T47D (cell line): ENCODE measurements around the gene ULBP1.
"Not testable (repeated sequence)": the region's sequence is repeated elsewhere in the genome, so short reads cannot be mapped to it uniquely, and the experiment has no call there.

Experiments
- DNase-seq, 2 experiments: peaks; one replicate each; pipeline versions ENCODE4 v3.0.0 to v3.0.0-alpha.2; 2011 to 2012; ENCODE audit warnings: low read depth in 1 of 2, low spot score in 1 of 2
- JUND ChIP-seq: IDR thresholded peaks from 2 replicates; pipeline ENCODE4 v1.6.1; 2012; ENCODE audit warnings: low read depth
- in situ Hi-C: cut with HindIII; loops from 2 replicates; pipeline ENCODE4 v1.10.0; 2016; ENCODE audit warnings: low sequenced_read_pairs, low pct_unique_long_range_greater_than_20kb

ULBP1 gene

DNA sequence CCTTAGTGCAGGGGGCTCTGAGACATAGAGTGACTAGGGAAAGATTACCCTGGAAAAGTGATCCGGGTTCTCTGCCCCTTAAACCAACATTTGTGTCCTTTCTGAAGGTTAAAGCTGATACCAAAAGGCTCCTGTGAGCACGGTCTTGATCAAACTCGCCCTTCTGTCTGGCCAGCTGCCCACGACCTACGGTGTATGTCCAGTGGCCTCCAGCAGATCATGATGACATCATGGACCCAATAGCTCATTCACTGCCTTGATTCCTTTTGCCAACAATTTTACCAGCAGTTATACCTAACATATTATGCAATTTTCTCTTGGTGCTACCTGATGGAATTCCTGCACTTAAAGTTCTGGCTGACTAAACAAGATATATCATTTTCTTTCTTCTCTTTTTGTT, 15.1 kb upstream of the ULBP1 start:
- in situ Hi-C loops, result no loop called here
- DNase-seq, result no peak
- no peak for TF ChIP-seq JUND

DNA sequence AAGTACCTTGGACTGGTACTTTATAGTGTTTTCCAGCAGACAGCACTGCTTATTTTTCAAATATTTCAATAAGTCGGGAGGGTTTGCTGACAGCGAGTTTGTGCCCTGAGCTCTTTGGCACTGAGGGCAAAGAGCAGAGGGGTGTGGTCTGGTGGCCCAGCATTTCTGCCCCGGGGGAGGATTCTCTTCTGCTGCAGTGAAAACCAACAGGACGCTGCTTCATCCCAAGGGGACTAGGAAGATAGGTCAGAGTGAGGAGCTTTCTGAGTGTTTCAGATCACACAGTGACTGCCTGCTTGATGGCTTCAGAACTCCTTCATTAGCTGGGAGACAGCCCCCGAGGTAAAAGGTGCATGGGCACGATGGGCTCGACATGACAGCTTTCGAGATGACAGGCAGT, 13.3 kb upstream of the ULBP1 start:
- TF ChIP-seq JUND, result no peak
- DNase-seq, result no peak
- in situ Hi-C loops, result no loop called here

DNA sequence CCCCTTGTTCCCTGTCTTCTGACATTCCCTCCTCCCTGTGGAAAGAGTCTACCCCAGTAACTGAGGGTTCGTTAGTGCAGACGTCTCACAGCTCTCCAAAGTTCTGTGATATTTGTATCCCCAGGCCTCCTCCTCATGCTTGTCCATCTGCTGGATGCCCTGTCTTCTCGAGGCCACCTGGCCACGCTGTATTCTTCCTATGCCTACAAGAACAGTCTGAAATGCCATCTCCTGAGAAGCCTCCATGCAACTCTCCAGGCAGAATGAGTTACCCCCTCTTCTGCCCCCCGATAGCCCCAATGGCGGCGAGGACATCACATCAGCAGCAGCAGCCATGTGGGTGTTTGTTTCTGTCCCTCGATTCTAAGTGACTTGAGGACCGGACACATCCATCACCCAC, 12.6 kb upstream of the ULBP1 start:
- in situ Hi-C loops, result no loop called here
- no peak for TF ChIP-seq JUND
- no peak for DNase-seq

GRCh38 chr6:149951626-149952025, 12.1 kb upstream of the ULBP1 start:
- in situ Hi-C loops, result no loop called here
- DNase-seq, result no peak
- no peak for TF ChIP-seq JUND

GRCh38 chr6:149953390-149953789, 10.4 kb upstream of the ULBP1 start:
- in situ Hi-C loops, DNase-seq: not testable (repeated sequence)

DNA sequence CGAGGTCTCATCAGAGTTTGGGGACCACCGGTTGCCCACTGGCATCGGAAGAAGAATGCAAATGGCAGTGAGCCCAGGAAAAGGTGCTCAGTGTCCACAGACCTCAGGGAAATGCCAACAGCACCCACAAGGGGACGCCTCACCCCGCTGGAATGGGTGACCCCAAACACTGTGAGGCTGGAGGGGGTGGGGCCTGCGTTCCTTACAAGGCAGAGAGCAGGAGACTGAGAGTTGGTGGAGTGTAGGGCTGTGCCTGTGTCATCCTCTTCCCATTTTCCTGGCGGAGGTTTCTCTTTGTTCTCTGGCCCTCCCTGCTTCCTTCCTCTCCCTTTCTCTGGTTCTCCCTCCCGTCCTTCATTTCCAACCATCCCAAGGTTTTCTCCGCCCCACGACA, 9.8 kb upstream of the ULBP1 start:
- in situ Hi-C loops, DNase-seq: not testable (repeated sequence)

GRCh38 chr6:149954328-149954983, 9.3 kb upstream of the ULBP1 start:
- in situ Hi-C loops, DNase-seq: not testable (repeated sequence)

DNA sequence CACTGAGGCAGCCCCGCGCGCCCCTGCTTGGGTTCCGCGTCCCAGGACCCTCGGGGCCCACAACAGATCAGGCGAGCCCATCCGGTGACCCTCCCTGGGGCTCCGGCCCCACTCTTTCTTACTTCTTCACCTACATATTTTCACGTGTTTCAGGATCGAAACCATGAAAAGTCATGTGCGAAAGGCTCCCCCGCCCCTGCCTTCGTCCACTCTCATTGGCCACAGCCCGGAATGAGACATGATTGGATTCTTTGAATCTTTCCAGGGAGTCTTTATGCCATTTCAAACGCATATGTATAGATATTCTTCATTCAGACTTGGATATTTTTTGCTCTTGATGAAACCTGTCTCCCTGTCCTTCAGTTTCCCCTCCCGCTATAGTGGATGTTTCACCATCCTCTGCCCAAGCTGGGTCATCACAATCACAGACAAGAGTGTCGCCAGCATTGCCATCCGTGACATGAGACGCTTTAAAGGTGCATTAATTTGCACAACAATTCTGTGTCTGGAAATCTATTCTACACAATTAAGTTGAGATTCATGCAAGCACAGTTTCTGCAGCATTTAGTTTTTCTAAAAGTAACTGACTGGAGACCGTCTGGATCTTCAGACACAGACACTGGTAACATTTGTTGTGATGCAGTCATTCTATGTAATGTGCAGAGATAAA, 8.6 kb upstream of the ULBP1 start:
- DNase-seq, in situ Hi-C loops: not testable (repeated sequence)

DNA sequence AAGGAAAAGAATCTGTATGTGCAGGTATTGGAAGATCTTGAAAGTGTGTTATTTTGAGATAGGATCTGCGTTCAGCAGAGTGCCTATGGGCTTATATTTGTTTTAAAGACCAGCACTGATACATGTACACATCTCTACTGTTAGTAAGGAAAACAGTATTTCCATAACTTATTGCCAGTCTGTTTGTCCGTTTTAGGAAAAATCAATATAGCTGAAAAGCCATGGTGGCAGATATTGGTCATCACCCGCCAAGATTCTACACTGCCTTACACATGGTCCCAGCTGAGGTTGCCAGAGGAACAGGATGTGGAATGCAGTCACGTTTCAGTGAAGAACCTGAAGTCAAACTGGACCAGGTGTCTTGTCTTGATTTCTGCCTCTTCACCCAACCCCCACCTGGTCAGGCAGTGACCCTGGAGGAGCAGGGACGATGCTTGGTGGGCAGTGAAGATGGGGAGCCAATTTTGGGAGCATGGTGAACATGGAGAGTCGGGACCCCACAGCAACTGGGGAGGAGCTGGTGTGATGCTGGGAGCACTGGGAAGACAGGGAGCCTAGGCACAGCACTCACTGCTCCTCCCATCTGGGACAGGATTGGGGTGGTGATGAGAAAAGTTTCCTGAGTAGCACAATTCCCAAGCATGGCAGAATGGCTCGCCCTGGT, 8.0 kb upstream of the ULBP1 start:
- in situ Hi-C loops, DNase-seq: not testable (repeated sequence)

DNA sequence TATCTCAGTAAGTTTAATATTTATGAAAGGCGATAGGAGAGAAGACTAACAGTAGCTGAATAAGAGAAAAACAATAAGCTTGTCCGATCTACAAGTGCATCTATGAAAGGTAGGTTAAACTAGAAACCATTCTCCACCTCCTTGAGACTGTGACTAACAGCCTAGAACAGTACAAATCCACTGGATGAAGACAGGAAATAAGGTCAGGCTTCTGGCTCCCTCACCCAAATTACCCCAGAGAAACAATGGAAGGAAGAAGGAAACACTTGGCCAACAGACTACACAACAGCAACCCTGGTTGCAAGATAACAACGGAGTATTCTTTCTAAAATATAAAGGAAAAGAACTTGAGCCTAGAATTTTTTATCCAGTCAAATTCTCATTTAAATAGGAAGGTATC, 5.6 kb upstream of the ULBP1 start:
- DNase-seq, in situ Hi-C loops: not testable (repeated sequence)

GRCh38 chr6:149959806-149960205, 3.9 kb upstream of the ULBP1 start:
- in situ Hi-C loops, DNase-seq: not testable (repeated sequence)

- no peak for DNase-seq
- in situ Hi-C loops, result no loop called here
- TF ChIP-seq JUND, result no peak
Observed at GRCh38 chr6:149960488-149960887, 3.3 kb upstream of the ULBP1 start.

- in situ Hi-C loops, result no loop called here
- DNase-seq, result peak in 1 of 2 experiments; percentile 33
- TF ChIP-seq JUND, result no peak
Observed at GRCh38 chr6:149961728-149962425, 1.9 kb upstream of the ULBP1 start.
